WTC11 (cell line): ENCODE measurements around the gene HYAL1.

Experiments used
- TF ChIP-seq, protein P1 (sequence below): fragments of 200-600 bp; IDR thresholded peaks from 2 replicates; pipeline ENCODE4 v1.8.0; 2022; ENCODE audit warnings: antibody characterized with exemption
- TF ChIP-seq, protein P2 (sequence below): sonication (generic); formaldehyde crosslinking; IDR thresholded peaks from 2 replicates; pipeline ENCODE4 v1.8.0; 2022; ENCODE audit warnings: missing genetic modification reagents
- TF ChIP-seq, protein P3 (sequence below): sonication (generic); formaldehyde crosslinking; IDR thresholded peaks from 2 replicates; pipeline ENCODE4 v1.8.1; 2023; ENCODE audit warnings: mild to moderate bottlenecking, missing genetic modification reagents, moderate library complexity

DNA sequence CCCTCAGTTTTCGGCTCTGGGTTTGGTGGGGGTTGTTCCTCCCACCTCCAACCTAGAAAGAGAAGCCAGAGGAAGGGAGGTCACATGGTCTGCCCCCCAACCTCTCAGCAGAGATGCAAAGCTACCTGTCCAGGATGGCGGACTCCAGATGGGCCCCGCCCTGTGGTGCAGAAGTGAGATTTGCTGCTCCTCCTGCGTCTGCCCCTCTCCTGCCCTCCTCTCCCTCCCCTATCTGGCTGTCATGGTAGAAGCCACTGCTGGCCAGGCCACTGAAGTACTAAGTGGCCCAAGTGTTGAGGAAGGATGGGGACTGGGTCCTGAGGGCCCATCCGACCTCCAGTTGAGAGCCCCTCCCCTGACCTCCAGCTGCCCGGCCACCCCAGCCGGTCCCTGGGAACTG, 36.5 kb downstream of the HYAL1 start:
- TF ChIP-seq, protein P1, sequence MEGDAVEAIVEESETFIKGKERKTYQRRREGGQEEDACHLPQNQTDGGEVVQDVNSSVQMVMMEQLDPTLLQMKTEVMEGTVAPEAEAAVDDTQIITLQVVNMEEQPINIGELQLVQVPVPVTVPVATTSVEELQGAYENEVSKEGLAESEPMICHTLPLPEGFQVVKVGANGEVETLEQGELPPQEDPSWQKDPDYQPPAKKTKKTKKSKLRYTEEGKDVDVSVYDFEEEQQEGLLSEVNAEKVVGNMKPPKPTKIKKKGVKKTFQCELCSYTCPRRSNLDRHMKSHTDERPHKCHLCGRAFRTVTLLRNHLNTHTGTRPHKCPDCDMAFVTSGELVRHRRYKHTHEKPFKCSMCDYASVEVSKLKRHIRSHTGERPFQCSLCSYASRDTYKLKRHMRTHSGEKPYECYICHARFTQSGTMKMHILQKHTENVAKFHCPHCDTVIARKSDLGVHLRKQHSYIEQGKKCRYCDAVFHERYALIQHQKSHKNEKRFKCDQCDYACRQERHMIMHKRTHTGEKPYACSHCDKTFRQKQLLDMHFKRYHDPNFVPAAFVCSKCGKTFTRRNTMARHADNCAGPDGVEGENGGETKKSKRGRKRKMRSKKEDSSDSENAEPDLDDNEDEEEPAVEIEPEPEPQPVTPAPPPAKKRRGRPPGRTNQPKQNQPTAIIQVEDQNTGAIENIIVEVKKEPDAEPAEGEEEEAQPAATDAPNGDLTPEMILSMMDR: no peak
- TF ChIP-seq, protein P2, sequence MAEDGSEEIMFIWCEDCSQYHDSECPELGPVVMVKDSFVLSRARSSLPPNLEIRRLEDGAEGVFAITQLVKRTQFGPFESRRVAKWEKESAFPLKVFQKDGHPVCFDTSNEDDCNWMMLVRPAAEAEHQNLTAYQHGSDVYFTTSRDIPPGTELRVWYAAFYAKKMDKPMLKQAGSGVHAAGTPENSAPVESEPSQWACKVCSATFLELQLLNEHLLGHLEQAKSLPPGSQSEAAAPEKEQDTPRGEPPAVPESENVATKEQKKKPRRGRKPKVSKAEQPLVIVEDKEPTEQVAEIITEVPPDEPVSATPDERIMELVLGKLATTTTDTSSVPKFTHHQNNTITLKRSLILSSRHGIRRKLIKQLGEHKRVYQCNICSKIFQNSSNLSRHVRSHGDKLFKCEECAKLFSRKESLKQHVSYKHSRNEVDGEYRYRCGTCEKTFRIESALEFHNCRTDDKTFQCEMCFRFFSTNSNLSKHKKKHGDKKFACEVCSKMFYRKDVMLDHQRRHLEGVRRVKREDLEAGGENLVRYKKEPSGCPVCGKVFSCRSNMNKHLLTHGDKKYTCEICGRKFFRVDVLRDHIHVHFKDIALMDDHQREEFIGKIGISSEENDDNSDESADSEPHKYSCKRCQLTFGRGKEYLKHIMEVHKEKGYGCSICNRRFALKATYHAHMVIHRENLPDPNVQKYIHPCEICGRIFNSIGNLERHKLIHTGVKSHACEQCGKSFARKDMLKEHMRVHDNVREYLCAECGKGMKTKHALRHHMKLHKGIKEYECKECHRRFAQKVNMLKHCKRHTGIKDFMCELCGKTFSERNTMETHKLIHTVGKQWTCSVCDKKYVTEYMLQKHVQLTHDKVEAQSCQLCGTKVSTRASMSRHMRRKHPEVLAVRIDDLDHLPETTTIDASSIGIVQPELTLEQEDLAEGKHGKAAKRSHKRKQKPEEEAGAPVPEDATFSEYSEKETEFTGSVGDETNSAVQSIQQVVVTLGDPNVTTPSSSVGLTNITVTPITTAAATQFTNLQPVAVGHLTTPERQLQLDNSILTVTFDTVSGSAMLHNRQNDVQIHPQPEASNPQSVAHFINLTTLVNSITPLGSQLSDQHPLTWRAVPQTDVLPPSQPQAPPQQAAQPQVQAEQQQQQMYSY (CRISPR knock-in tag): no peak
- TF ChIP-seq, protein P3, sequence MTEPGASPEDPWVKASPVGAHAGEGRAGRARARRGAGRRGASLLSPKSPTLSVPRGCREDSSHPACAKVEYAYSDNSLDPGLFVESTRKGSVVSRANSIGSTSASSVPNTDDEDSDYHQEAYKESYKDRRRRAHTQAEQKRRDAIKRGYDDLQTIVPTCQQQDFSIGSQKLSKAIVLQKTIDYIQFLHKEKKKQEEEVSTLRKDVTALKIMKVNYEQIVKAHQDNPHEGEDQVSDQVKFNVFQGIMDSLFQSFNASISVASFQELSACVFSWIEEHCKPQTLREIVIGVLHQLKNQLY: no peak
